HG02623 (cell line): ENCODE measurements around the gene PAPPA2.
"Not testable (repeated sequence)": the region's sequence is repeated elsewhere in the genome, so short reads cannot be mapped to it uniquely, and the experiment has no call there.

Source experiments
- ATAC-seq: cut with Tn5 transposase; IDR thresholded peaks from one replicate; pipeline ENCODE4 v1.9.1; 2021; ENCODE audit warnings: moderate library complexity; ENCODE audit not compliant: unreplicated experiment

PAPPA2 gene

GRCh38 chr1:176545034-176545639 is 82.2 kb downstream of the PAPPA2 start:
- no peak for ATAC-seq

- ATAC-seq: no peak
Measured at GRCh38 chr1:176546825-176547224, 83.8 kb downstream of the PAPPA2 start.

- ATAC-seq: no peak
Measured at GRCh38 chr1:176551146-176551545, 88.2 kb downstream of the PAPPA2 start.

GRCh38 chr1:176552217-176552991 is 89.4 kb downstream of the PAPPA2 start:
- no peak for ATAC-seq

GRCh38 chr1:176552999-176553398 is 90.0 kb downstream of the PAPPA2 start:
- ATAC-seq: no peak

GRCh38 chr1:176556288-176556687 is 93.3 kb downstream of the PAPPA2 start:
- no peak for ATAC-seq

- ATAC-seq: no peak
Measured at GRCh38 chr1:176557543-176558258, 94.7 kb downstream of the PAPPA2 start.

GRCh38 chr1:176558561-176558960 is 95.6 kb downstream of the PAPPA2 start:
- ATAC-seq: no peak

- ATAC-seq: peak; percentile 10
Measured at GRCh38 chr1:176559474-176559873, 96.5 kb downstream of the PAPPA2 start.

- ATAC-seq: peak; percentile 70
Measured at GRCh38 chr1:176559878-176560277, 96.9 kb downstream of the PAPPA2 start.

- no peak for ATAC-seq
Measured at GRCh38 chr1:176560681-176561080, 97.7 kb downstream of the PAPPA2 start.

- ATAC-seq: not testable (repeated sequence)
Measured at GRCh38 chr1:176561761-176562160, 98.8 kb downstream of the PAPPA2 start.

GRCh38 chr1:176566004-176566975 is 103.3 kb downstream of the PAPPA2 start:
- no peak for ATAC-seq

- no peak for ATAC-seq
Measured at GRCh38 chr1:176567190-176567794, 104.3 kb downstream of the PAPPA2 start.

- no peak for ATAC-seq
Measured at GRCh38 chr1:176568185-176568584, 105.2 kb downstream of the PAPPA2 start.

GRCh38 chr1:176574756-176575155 is 111.8 kb downstream of the PAPPA2 start:
- ATAC-seq: no peak

GRCh38 chr1:176575991-176576390 is 113.0 kb downstream of the PAPPA2 start:
- ATAC-seq: no peak

GRCh38 chr1:176576670-176577069 is 113.7 kb downstream of the PAPPA2 start:
- no peak for ATAC-seq

- ATAC-seq: no peak
Measured at GRCh38 chr1:176577646-176578197, 114.7 kb downstream of the PAPPA2 start.

- no peak for ATAC-seq
Measured at GRCh38 chr1:176579087-176579486, 116.1 kb downstream of the PAPPA2 start.
